ENCODE data around the gene R3HDM4. TPM values are rescaled to one million over a fixed set of nuclear protein-coding genes. Genes with fewer than 3 reads are reported as not detected.

Gene R3HDM4
- total and polyA plus RNA-seq, 10 donors = 41.0 to 175 (median 89.1) TPM

DNA sequence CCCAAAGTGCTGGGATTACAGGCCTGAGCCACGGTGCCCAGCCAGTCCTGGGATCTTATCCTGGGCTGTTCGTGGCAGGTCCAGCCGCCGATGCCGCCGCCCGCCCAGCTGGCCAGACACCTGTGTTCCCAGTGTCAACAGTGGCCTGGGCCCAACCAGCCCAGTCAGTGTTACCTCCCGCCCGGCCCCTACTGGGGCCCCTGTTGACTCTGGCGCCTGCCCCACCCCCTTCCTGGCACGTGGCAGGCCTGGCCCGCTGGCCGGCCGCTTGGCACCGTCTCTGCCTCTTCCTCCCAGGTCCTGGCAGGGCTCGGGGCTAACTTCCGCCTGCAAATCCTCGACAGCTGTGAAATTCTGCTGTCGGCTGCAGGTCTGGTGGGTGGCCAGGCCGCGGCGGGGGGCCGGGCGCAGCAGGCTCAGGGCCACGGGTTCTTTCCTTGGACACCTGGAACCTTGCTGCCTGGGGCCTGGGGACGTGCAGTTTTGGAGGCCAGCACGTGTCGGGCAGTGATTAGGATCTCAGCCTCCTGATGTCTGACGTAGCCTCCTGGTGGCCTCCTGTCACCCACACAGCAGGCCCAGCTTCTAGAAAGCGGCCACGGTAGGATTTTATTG is 22.0 kb upstream of the R3HDM4 start:
- H3K27me3 ChIP-seq (replicated peaks in 1 of 7) = no peaks in the 10 kb centered on the region
- peaks cover 31 to 95% (median 46%) of the 10 kb centered on the region in 6 donors for H3K4me1 ChIP-seq
- H3K4me3 ChIP-seq = peak overlapping the region in 1 of 8 donors; percentile 15
- intact Hi-C loops (cut with DNase I; ENCODE audit: low total_unique reads) = no loop called here
- peak overlapping the region in 6 of 8 donors; percentile 37 to 73 (median 50) for H3K27ac ChIP-seq
- TF ChIP-seq POLR2AphosphoS5 (IDR thresholded peaks at IDR 0.05) (peak; percentile 85 to 93 (median 90)), CTCF (IDR thresholded peaks at IDR 0.05 in 8 of 11, conservative IDR thresholded peaks at IDR 0.05 in 3 of 11) (peak in 1 of 11 experiments; percentile 14), POLR2A (IDR thresholded peaks at IDR 0.05) (no peak)
- H3K9me3 ChIP-seq = no peaks in the 10 kb centered on the region
- 22 to 44% (median 25%) methylated on average over 8 to 31 of the region's 31 CpGs for WGBS, 5 donors
- DNase-seq = peak; percentile 94
- peaks cover 0 to 75% (median 3%) of the 10 kb centered on the region in 6 donors for H3K36me3 ChIP-seq

GRCh38 chr19:934197-934840 is 21.3 kb upstream of the R3HDM4 start:
- peak overlapping the region in 6 of 8 donors; percentile 37 to 73 (median 50) for H3K27ac ChIP-seq
- TF ChIP-seq POLR2AphosphoS5 (IDR thresholded peaks at IDR 0.05) (no peak), POLR2A (IDR thresholded peaks at IDR 0.05) (no peak), CTCF (IDR thresholded peaks at IDR 0.05 in 8 of 11, conservative IDR thresholded peaks at IDR 0.05 in 3 of 11) (no peak)
- DNase-seq = no peak
- 80 to 87% (median 83%) methylated on average over 21 to 29 of the region's 29 CpGs for WGBS, 5 donors
- peak overlapping the region in 1 of 8 donors; percentile 15 for H3K4me3 ChIP-seq
- peaks cover 0 to 76% (median 9%) of the 10 kb centered on the region in 6 donors for H3K36me3 ChIP-seq
- H3K4me1 ChIP-seq = peaks cover 31 to 95% (median 46%) of the 10 kb centered on the region in 6 donors
- no peaks in the 10 kb centered on the region for H3K9me3 ChIP-seq
- H3K27me3 ChIP-seq (replicated peaks in 1 of 7) = no peaks in the 10 kb centered on the region
- intact Hi-C loops (cut with DNase I; ENCODE audit: low total_unique reads) = no loop called here

DNA sequence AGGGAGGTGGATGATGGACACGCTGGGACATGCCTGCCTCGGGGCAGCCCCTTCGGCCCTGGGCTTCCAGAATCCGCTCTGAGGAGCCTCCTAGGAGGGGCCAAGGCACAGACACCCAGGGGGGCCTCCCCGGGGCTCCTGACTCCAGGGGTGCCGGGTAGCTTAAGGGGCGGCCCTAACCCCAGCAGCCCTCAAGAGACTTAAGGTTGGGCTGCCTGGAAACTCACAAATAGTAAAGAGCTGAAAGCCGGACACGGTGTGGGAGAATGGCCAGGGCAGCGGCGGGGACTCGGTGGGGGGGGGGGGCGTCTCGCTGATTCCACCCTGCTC is 20.5 kb upstream of the R3HDM4 start:
- TF ChIP-seq POLR2AphosphoS5 (IDR thresholded peaks at IDR 0.05) (no peak), POLR2A (IDR thresholded peaks at IDR 0.05) (no peak), CTCF (IDR thresholded peaks at IDR 0.05 in 8 of 11, conservative IDR thresholded peaks at IDR 0.05 in 3 of 11) (no peak)
- DNase-seq = no peak
- H3K36me3 ChIP-seq = peaks cover 0 to 78% (median 11%) of the 10 kb centered on the region in 6 donors
- peak overlapping the region in 6 of 8 donors; percentile 62 to 73 (median 72) for H3K27ac ChIP-seq
- H3K27me3 ChIP-seq (replicated peaks in 1 of 7) = no peaks in the 10 kb centered on the region
- H3K4me3 ChIP-seq = peak overlapping the region in 1 of 8 donors; percentile 48
- WGBS, 5 donors = 56 to 81% (median 75%) methylated on average over 9 to 14 of the region's 14 CpGs
- intact Hi-C loops (cut with DNase I; ENCODE audit: low total_unique reads) = no loop called here
- H3K4me1 ChIP-seq = peaks cover 31 to 94% (median 47%) of the 10 kb centered on the region in 6 donors
- H3K9me3 ChIP-seq = no peaks in the 10 kb centered on the region
